ENCODE measurements around the gene RAB3C.

RAB3C gene

DNA sequence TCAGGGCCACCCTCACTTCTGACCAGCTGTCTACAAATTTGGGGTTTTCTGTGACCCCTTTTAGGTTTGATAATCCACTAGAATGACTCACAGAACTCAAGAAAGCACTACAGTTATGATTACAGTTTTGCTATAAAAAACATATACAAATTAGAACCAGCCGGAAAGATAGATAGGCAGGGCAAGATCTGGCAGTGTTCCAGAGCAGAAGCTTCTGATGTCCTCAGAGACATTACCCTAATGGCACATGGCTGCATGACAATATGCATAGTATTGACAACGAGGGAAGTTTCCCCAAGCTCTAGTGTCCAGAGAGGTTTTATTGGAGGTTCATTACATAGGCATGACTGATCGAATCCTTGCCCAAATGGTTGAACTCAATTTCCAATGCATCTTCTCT is 158.1 kb downstream of the RAB3C start:
- H3K36me3 ChIP-seq (ENCODE audit: control insufficient read depth in 1 of 2, insufficient read depth in 2 of 2, low read length in 2 of 2): no peaks in the 10 kb centered on the region
- H3K27me3 ChIP-seq (ENCODE audit: control insufficient read depth in 1 of 2, insufficient read depth in 2 of 2, low read length in 2 of 2): no peaks in the 10 kb centered on the region
- H3K9me3 ChIP-seq (ENCODE audit: control insufficient read depth in 1 of 2, low read length in 2 of 2): no peaks in the 10 kb centered on the region
- no peak overlapping the region for H3K27ac ChIP-seq (ENCODE audit: low read depth, low read length)
- no peaks in the 10 kb centered on the region for H3K4me1 ChIP-seq (ENCODE audit: control insufficient read depth in 1 of 2, insufficient read depth in 2 of 2, low read length in 2 of 2)
- no peak overlapping the region for H3K4me3 ChIP-seq (ENCODE audit: low read depth in 1 of 2, low read length in 2 of 2)
- H3K9ac ChIP-seq (ENCODE audit: low read depth in 1 of 2, low read length in 2 of 2): no peak overlapping the region

DNA sequence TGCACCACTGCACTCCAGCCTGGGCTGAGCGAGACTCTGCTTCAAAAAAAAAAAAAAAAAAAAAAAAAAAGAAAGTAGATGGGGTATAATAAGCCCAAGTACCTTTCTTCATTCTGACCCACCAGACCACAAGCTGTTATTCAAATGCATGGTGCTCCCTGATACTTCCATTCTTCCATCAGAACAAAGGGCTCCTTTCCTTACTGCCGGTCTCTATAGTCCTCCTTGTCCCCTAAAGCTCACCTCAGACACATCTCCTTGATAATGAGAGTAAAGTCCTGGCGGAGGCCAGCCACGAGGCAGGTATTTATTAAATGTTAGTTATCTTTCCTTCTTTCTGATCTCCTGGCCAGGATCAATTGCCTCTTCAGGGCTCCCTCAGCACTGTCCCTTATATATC is 162.5 kb downstream of the RAB3C start:
- H3K9me3 ChIP-seq (ENCODE audit: control insufficient read depth in 1 of 2, low read length in 2 of 2): no peaks in the 10 kb centered on the region
- H3K36me3 ChIP-seq (ENCODE audit: control insufficient read depth in 1 of 2, insufficient read depth in 2 of 2, low read length in 2 of 2): no peaks in the 10 kb centered on the region
- no peaks in the 10 kb centered on the region for H3K27me3 ChIP-seq (ENCODE audit: control insufficient read depth in 1 of 2, insufficient read depth in 2 of 2, low read length in 2 of 2)
- no peak overlapping the region for H3K27ac ChIP-seq (ENCODE audit: low read depth, low read length)
- H3K4me1 ChIP-seq (ENCODE audit: control insufficient read depth in 1 of 2, insufficient read depth in 2 of 2, low read length in 2 of 2): no peaks in the 10 kb centered on the region
- H3K4me3 ChIP-seq (ENCODE audit: low read depth in 1 of 2, low read length in 2 of 2): no peak overlapping the region
- H3K9ac ChIP-seq (ENCODE audit: low read depth in 1 of 2, low read length in 2 of 2): no peak overlapping the region

DNA sequence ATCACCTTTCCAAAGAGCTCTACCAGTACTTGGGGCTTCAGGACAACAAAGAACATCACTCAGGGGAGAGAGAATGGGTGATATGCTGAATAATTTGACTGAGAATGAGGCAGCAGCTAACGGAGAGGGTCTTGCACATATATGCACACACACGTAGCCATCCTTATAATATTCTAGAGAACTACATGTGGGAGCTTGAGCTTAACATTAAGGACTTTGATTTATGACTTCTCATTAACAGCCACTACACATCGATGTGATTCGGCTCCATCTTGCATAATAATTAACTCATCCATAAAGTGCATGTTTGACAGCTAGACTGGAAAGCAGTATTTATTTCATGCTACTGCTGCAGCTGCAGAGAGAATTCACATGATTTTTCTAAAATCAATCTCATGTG is 163.4 kb downstream of the RAB3C start:
- Histone ChIP-seq H3K9me3 (ENCODE audit: control insufficient read depth in 1 of 2, low read length in 2 of 2) (no peaks in the 10 kb centered on the region), H3K9ac (ENCODE audit: low read depth in 1 of 2, low read length in 2 of 2) (no peak overlapping the region), H3K4me1 (ENCODE audit: control insufficient read depth in 1 of 2, insufficient read depth in 2 of 2, low read length in 2 of 2) (no peaks in the 10 kb centered on the region), H3K27ac (ENCODE audit: low read depth, low read length) (no peak overlapping the region), H3K4me3 (ENCODE audit: low read depth in 1 of 2, low read length in 2 of 2) (no peak overlapping the region), H3K27me3 (ENCODE audit: control insufficient read depth in 1 of 2, insufficient read depth in 2 of 2, low read length in 2 of 2) (no peaks in the 10 kb centered on the region), H3K36me3 (ENCODE audit: control insufficient read depth in 1 of 2, insufficient read depth in 2 of 2, low read length in 2 of 2) (no peaks in the 10 kb centered on the region)

DNA sequence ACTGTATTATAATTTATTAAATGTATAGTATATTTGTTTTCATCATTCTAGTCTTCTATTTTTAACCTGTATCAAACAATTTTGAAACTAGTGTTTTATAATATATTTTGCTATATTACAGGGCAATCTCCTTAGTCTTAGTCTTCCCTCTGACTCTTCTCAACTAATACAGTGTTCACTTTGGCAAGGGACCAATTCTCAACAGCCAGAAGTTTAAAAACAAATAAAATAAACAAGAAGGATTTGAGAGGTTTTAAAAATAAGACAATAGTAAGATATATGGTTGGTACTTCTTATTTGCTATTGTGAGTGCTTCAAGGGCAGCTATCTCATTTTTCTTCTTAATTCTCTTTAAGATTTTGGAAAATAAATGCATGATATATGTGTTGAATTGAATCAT is 167.2 kb downstream of the RAB3C start:
- Histone ChIP-seq H3K9ac (ENCODE audit: low read depth in 1 of 2, low read length in 2 of 2) (no peak overlapping the region), H3K36me3 (ENCODE audit: control insufficient read depth in 1 of 2, insufficient read depth in 2 of 2, low read length in 2 of 2) (no peaks in the 10 kb centered on the region), H3K4me1 (ENCODE audit: control insufficient read depth in 1 of 2, insufficient read depth in 2 of 2, low read length in 2 of 2) (no peaks in the 10 kb centered on the region), H3K27me3 (ENCODE audit: control insufficient read depth in 1 of 2, insufficient read depth in 2 of 2, low read length in 2 of 2) (no peaks in the 10 kb centered on the region), H3K27ac (ENCODE audit: low read depth, low read length) (no peak overlapping the region), H3K9me3 (ENCODE audit: control insufficient read depth in 1 of 2, low read length in 2 of 2) (no peaks in the 10 kb centered on the region), H3K4me3 (ENCODE audit: low read depth in 1 of 2, low read length in 2 of 2) (no peak overlapping the region)

DNA sequence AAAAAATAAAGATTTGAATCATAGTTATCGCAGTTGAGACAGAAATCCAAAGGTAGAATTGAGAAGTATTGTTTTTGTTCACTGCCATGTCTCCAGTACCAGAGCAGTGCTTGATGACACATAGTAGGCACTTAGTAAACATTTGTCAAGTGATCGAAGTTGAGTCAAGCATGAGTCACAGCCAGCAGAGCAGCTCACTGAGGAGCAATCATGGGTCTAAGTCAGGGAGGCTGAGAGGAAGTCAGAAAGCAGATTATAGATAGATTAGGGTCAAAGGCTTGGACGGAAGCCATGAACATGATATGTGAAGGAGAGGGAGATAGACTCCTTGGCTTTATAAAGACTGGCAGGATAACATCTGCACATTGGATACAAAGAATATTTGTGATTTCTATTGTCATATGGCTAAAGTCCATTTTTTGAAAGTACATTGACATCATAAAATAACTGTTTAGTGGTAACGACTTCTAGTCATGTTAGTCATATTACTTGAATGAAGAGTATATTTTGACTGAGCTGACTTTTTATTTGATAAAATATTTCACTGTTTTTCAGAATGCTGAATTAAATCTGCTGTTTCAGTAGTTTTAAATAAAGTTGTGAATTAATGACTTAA is 168.5 kb downstream of the RAB3C start:
- no peaks in the 10 kb centered on the region for H3K36me3 ChIP-seq (ENCODE audit: control insufficient read depth in 1 of 2, insufficient read depth in 2 of 2, low read length in 2 of 2)
- no peak overlapping the region for H3K9ac ChIP-seq (ENCODE audit: low read depth in 1 of 2, low read length in 2 of 2)
- H3K27ac ChIP-seq (ENCODE audit: low read depth, low read length): no peak overlapping the region
- no peak overlapping the region for H3K4me3 ChIP-seq (ENCODE audit: low read depth in 1 of 2, low read length in 2 of 2)
- H3K27me3 ChIP-seq (ENCODE audit: control insufficient read depth in 1 of 2, insufficient read depth in 2 of 2, low read length in 2 of 2): no peaks in the 10 kb centered on the region
- no peaks in the 10 kb centered on the region for H3K9me3 ChIP-seq (ENCODE audit: control insufficient read depth in 1 of 2, low read length in 2 of 2)
- no peaks in the 10 kb centered on the region for H3K4me1 ChIP-seq (ENCODE audit: control insufficient read depth in 1 of 2, insufficient read depth in 2 of 2, low read length in 2 of 2)

DNA sequence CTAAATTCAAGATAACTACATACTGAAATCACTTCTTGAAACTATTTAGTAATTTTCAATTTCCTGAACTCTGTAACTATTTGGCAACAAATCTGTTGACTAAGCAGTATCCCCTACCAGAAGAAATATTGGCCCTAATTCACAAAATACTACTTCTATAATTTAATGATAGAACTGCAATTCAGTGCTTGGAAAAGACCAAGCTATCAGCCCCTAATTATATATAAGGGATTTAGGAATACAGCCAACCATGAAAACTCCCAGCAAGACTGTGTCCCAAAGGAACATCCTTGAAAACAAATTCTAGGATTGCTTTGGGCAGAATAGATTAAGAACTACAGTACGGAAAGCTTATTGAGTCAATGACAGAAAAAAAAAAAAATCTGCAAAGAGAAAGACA is 169.2 kb downstream of the RAB3C start:
- Histone ChIP-seq H3K36me3 (ENCODE audit: control insufficient read depth in 1 of 2, insufficient read depth in 2 of 2, low read length in 2 of 2) (no peaks in the 10 kb centered on the region), H3K4me3 (ENCODE audit: low read depth in 1 of 2, low read length in 2 of 2) (no peak overlapping the region), H3K4me1 (ENCODE audit: control insufficient read depth in 1 of 2, insufficient read depth in 2 of 2, low read length in 2 of 2) (no peaks in the 10 kb centered on the region), H3K27ac (ENCODE audit: low read depth, low read length) (no peak overlapping the region), H3K27me3 (ENCODE audit: control insufficient read depth in 1 of 2, insufficient read depth in 2 of 2, low read length in 2 of 2) (no peaks in the 10 kb centered on the region), H3K9me3 (ENCODE audit: control insufficient read depth in 1 of 2, low read length in 2 of 2) (no peaks in the 10 kb centered on the region), H3K9ac (ENCODE audit: low read depth in 1 of 2, low read length in 2 of 2) (no peak overlapping the region)

DNA sequence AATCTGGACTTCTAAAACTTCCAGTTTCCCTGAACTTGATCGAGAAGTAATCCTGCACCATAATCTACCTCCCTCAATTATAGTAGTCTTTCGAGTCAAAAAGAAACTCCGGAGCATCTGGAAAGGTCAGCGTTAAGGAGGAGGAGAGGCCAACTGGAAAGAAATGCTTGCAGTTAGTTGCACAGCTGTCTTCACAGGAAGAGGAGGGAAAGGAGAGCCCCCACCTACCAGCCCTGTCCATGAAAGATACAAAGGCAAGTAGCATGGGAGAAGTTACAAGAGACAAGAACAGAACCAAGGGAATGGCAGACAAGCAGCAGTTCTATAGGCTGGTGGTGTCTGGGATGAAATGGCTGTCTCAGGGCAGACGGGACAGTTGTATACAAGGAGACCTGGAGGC is 170.6 kb downstream of the RAB3C start:
- Histone ChIP-seq H3K4me1 (ENCODE audit: control insufficient read depth in 1 of 2, insufficient read depth in 2 of 2, low read length in 2 of 2) (no peaks in the 10 kb centered on the region), H3K9ac (ENCODE audit: low read depth in 1 of 2, low read length in 2 of 2) (no peak overlapping the region), H3K27me3 (ENCODE audit: control insufficient read depth in 1 of 2, insufficient read depth in 2 of 2, low read length in 2 of 2) (no peaks in the 10 kb centered on the region), H3K9me3 (ENCODE audit: control insufficient read depth in 1 of 2, low read length in 2 of 2) (no peaks in the 10 kb centered on the region), H3K27ac (ENCODE audit: low read depth, low read length) (no peak overlapping the region), H3K4me3 (ENCODE audit: low read depth in 1 of 2, low read length in 2 of 2) (no peak overlapping the region), H3K36me3 (ENCODE audit: control insufficient read depth in 1 of 2, insufficient read depth in 2 of 2, low read length in 2 of 2) (no peaks in the 10 kb centered on the region)

DNA sequence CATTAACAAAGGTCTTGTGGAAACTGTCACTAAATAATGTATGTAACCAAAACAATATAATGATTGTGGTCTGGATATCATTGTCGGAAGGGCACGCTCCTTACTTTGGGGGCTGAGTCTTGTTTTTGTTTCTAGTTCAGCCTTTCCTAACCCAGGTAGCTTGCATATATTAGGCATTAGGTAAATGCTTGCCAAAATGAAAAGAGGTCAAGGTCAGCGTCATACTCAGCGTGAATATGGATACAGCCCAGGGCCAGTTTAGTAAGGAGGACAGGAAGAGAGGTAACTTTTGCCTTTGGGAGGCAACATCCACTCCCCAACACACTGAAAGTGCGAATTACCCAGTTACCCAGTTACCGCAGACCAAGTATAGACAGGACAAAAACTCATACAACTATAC is 171.4 kb downstream of the RAB3C start:
- H3K9ac ChIP-seq (ENCODE audit: low read depth in 1 of 2, low read length in 2 of 2): no peak overlapping the region
- no peaks in the 10 kb centered on the region for H3K36me3 ChIP-seq (ENCODE audit: control insufficient read depth in 1 of 2, insufficient read depth in 2 of 2, low read length in 2 of 2)
- H3K4me3 ChIP-seq (ENCODE audit: low read depth in 1 of 2, low read length in 2 of 2): no peak overlapping the region
- no peaks in the 10 kb centered on the region for H3K9me3 ChIP-seq (ENCODE audit: control insufficient read depth in 1 of 2, low read length in 2 of 2)
- H3K27ac ChIP-seq (ENCODE audit: low read depth, low read length): no peak overlapping the region
- H3K27me3 ChIP-seq (ENCODE audit: control insufficient read depth in 1 of 2, insufficient read depth in 2 of 2, low read length in 2 of 2): no peaks in the 10 kb centered on the region
- peaks cover 0 to 2% of the 10 kb centered on the region in 2 donors for H3K4me1 ChIP-seq (ENCODE audit: control insufficient read depth in 1 of 2, insufficient read depth in 2 of 2, low read length in 2 of 2)

DNA sequence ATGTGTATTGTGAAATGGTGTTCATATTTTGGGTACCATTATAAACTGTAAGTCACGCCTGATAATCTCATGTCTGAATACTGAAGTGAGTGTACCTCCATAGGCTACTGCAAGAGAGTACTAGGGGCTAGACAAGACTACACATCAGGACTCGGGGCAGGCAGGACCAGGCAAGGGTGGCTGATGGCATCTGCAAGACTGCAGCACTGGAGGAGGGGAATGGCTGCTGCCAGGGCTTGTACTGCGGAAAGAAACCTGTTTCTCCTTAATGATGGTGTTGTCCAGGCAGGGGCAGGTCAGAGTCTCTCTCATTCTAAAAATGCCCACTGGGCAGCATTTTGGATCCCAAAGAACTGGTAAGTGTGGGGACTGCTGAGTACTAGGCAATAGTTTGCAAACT is 172.5 kb downstream of the RAB3C start:
- Histone ChIP-seq H3K4me1 (ENCODE audit: control insufficient read depth in 1 of 2, insufficient read depth in 2 of 2, low read length in 2 of 2) (peaks cover 4 to 6% of the 10 kb centered on the region in 2 donors), H3K27ac (ENCODE audit: low read depth, low read length) (no peak overlapping the region), H3K4me3 (ENCODE audit: low read depth in 1 of 2, low read length in 2 of 2) (no peak overlapping the region), H3K27me3 (ENCODE audit: control insufficient read depth in 1 of 2, insufficient read depth in 2 of 2, low read length in 2 of 2) (no peaks in the 10 kb centered on the region), H3K36me3 (ENCODE audit: control insufficient read depth in 1 of 2, insufficient read depth in 2 of 2, low read length in 2 of 2) (no peaks in the 10 kb centered on the region), H3K9me3 (ENCODE audit: control insufficient read depth in 1 of 2, low read length in 2 of 2) (no peaks in the 10 kb centered on the region), H3K9ac (ENCODE audit: low read depth in 1 of 2, low read length in 2 of 2) (no peak overlapping the region)

DNA sequence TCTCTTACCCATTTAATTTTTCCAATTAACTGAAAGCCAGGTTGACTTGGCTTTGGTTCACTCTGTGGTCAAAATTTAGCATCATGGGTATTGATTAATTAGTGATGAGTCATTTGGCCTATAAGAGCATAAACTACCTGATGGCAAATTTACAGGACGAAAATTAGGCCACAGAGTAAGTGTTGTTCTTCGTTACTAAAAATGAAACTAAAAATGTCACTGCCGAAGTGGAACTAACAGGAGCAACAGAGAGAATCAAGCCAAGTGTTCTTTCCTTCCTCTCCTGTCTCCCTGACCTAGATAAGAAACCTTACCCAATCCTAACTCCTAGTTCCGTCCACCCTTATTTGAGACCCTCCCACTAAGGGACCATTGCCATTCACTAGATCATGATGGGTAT is 176.9 kb downstream of the RAB3C start:
- peak overlapping the region; percentile 55 to 67 for H3K4me3 ChIP-seq (ENCODE audit: low read depth in 1 of 2, low read length in 2 of 2)
- H3K36me3 ChIP-seq (ENCODE audit: control insufficient read depth in 1 of 2, insufficient read depth in 2 of 2, low read length in 2 of 2): no peaks in the 10 kb centered on the region
- no peaks in the 10 kb centered on the region for H3K27me3 ChIP-seq (ENCODE audit: control insufficient read depth in 1 of 2, insufficient read depth in 2 of 2, low read length in 2 of 2)
- no peak overlapping the region for H3K27ac ChIP-seq (ENCODE audit: low read depth, low read length)
- H3K9me3 ChIP-seq (ENCODE audit: control insufficient read depth in 1 of 2, low read length in 2 of 2): no peaks in the 10 kb centered on the region
- peak overlapping the region in 1 of 2 donors; percentile 36 for H3K9ac ChIP-seq (ENCODE audit: low read depth in 1 of 2, low read length in 2 of 2)
- H3K4me1 ChIP-seq (ENCODE audit: control insufficient read depth in 1 of 2, insufficient read depth in 2 of 2, low read length in 2 of 2): peaks cover 4 to 9% of the 10 kb centered on the region in 2 donors

DNA sequence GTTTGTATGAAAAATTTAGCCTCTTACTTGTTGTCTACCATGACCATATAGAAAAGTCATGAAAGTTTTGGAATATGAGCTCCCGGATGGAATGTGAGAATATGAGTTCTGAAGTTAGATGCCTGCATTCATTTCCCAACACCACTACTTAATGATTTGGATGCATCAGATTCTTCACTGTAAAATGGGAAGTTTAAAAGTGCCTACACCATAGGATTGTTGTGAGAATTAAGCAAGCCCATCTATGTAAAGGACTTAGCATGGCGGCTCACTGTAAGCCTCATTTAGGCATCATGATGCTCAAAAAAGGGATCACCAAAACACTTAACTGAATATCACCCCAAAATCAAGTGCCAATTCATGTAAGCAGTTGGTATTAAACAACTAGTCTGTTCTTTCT is 177.3 kb downstream of the RAB3C start:
- Histone ChIP-seq H3K27me3 (ENCODE audit: control insufficient read depth in 1 of 2, insufficient read depth in 2 of 2, low read length in 2 of 2) (no peaks in the 10 kb centered on the region), H3K36me3 (ENCODE audit: control insufficient read depth in 1 of 2, insufficient read depth in 2 of 2, low read length in 2 of 2) (no peaks in the 10 kb centered on the region), H3K27ac (ENCODE audit: low read depth, low read length) (no peak overlapping the region), H3K4me1 (ENCODE audit: control insufficient read depth in 1 of 2, insufficient read depth in 2 of 2, low read length in 2 of 2) (peaks cover 4 to 9% of the 10 kb centered on the region in 2 donors), H3K9me3 (ENCODE audit: control insufficient read depth in 1 of 2, low read length in 2 of 2) (no peaks in the 10 kb centered on the region), H3K4me3 (ENCODE audit: low read depth in 1 of 2, low read length in 2 of 2) (peak overlapping the region; percentile 55 to 67), H3K9ac (ENCODE audit: low read depth in 1 of 2, low read length in 2 of 2) (peak overlapping the region in 1 of 2 donors; percentile 36)

Data from duodenal mucosa (tissue), 2 donors.